UCSD-AML1 (cell line): ENCODE measurements around the gene RAB37.

Experiments used
- DNase-seq: peaks from one replicate; lab custom pipeline; 2025; ENCODE audit not compliant: unreplicated experiment; lab: John Stamatoyannopoulos, UW

Gene RAB37, protein sequence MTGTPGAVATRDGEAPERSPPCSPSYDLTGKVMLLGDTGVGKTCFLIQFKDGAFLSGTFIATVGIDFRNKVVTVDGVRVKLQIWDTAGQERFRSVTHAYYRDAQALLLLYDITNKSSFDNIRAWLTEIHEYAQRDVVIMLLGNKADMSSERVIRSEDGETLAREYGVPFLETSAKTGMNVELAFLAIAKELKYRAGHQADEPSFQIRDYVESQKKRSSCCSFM

GRCh38 chr17:74736513-74737298 lies at the start of gene RAB37:
RAB37 (plus strand) TSS chr17:74737256; CDS start chr17:74737273, 17 bp downstream.
- DNase-seq, result peak; percentile 87

- DNase-seq, result no peak
These were observed 49.2 kb upstream of the RAB37 start for GRCh38 chr17:74687886-74688285.

- DNase-seq, result no peak
These were observed 46.6 kb upstream of the RAB37 start for GRCh38 chr17:74690409-74690825.

- DNase-seq, result no peak
These were observed 45.9 kb upstream of the RAB37 start for GRCh38 chr17:74691151-74691550.

- DNase-seq, result no peak
These were observed 43.0 kb upstream of the RAB37 start for GRCh38 chr17:74694081-74694480.

DNA sequence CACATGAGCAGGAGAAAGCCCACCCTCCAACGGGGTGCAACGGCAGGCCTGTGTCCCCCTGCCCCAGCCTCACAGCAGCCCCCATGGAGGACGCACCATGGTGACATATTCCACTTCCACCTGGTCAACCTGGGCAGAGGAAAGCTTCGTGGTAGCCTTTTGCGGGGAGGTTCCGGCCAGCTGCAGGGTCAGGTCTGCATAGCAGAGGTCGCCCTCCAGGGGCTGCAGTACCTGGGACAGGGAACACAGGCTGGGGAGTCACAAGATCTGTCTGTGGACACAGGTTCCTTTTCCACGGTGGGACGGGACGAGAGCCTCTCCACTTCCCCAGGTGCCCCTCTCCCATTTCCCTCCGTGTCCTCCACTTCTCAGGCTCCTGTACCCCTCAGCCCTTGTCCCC lies 41.4 kb upstream of the RAB37 start:
- no peak for DNase-seq

GRCh38 chr17:74697515-74697914 lies 39.5 kb upstream of the RAB37 start:
- DNase-seq, result no peak

DNA sequence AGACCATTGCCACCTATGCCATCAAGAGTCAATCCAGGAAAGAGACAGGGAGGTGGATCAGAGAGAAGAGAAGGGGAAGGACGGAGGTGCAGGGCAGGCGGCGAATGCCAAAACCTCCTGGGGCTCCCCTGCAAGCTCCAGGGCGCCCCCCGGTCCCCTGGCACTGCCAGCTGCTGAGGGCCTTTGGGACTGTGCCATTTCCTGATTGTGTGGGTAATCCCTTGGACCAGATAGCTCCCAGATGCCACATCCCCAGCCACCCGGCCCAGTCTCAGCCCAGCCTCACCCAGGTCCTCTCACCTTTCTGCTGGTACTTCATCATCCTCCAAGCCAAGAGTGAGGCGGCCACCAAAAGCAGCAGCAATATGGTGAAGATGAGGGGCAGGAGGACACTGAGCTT lies 39.0 kb upstream of the RAB37 start:
- no peak for DNase-seq

DNA sequence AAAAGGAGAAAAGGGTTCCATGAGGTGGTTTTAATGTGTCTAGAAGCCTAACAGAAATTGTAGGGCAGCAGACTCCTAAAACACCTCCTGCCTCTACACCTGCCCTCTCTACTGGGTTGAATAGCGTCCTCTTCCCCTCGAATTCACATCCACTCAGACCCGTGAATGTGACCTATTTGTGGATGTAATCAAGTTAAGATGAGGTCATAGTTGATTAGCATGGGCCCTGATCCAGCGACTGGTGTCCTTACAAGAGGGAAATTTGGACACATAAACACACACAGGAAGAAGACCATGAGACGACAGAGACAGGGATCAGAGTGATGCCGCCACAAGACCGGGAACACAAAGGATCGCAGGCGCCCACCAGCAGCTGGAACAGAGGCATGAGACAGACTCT lies 37.8 kb upstream of the RAB37 start:
- DNase-seq, result no peak

- no peak for DNase-seq
These were observed 34.8 kb upstream of the RAB37 start for GRCh38 chr17:74702116-74702871.

GRCh38 chr17:74703311-74703710 lies 33.7 kb upstream of the RAB37 start:
- no peak for DNase-seq

GRCh38 chr17:74704544-74704943 lies 32.5 kb upstream of the RAB37 start:
- no peak for DNase-seq

GRCh38 chr17:74711058-74711824 lies 25.8 kb upstream of the RAB37 start:
- DNase-seq, result no peak

GRCh38 chr17:74712301-74712700 lies 24.8 kb upstream of the RAB37 start:
- no peak for DNase-seq

DNA sequence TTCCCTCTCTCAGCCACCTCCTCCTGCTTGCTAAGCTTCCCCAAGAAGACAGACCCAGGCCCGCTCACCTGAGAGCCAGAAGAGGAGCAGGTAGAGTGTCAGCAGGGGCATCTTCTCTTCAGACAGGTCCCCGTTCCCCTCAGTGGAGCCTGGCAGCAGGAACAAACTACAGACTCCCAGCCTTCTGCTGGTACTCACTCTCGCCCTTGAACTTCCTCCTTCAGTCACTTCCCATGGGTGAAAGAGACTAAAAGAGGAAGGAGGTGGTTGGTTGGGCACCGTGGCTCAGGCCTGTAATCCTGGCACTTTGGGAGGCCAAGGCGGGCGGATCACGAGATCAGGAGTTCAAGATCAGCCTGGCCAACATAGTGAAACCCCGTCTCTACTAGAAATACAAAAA lies 24.3 kb upstream of the RAB37 start, which contains the start of gene CD300LF:
TSS of gene CD300LF (minus strand) at position 168 of the 400 bp plus-strand sequence. CDS start at position 111, 57 bp downstream.
- peak; percentile 72 for DNase-seq

GRCh38 chr17:74713171-74713755 lies 23.8 kb upstream of the RAB37 start:
- no peak for DNase-seq

- peak; percentile 40 for DNase-seq
These were observed 21.9 kb upstream of the RAB37 start for GRCh38 chr17:74715144-74715543.

GRCh38 chr17:74720506-74720905 lies 16.6 kb upstream of the RAB37 start:
- no peak for DNase-seq

DNA sequence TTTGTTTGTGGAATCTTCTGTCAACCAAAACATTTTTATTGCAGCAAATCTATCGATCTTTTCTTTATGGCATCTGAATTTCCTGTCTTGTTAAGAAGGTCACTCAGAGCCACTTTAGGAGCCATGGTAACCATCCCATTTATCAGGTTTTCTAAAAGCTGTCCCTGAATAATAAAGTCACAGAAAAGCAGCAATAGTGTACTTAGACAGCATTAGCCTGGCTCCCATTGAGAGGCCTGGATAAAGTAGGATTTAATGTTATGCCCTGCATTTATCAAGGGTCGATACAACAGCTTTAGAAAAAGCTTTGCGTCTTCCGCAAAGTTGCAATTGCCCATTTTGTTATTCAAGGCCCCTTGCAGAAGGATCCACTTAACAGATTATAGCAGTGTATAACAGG lies 14.3 kb upstream of the RAB37 start:
- DNase-seq, result no peak

DNA sequence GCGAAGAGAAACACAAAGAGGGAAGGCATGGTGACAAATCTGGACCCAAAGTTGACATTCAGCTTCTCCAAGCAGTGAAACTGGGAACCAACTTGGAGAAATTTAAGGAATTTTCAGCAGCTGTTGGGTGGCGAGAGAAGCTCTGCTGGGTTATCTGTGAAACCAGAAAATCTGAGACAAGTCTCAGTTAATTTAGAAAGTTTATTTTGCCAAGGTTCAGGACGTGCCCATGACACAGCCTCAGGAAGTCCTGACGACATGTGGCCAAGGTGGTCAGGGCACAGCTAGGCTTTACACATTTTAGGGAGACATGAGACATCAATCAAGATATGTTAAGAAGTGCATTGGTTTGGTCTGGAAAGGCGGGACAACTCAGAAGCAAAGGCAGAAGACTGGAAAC lies 13.2 kb upstream of the RAB37 start:
- DNase-seq, result no peak

- no peak for DNase-seq
These were observed 11.9 kb upstream of the RAB37 start for GRCh38 chr17:74725111-74725510.
